Measurements from ENCODE around the gene GPC3. TPM values are rescaled to one million over a fixed set of nuclear protein-coding genes. Genes with fewer than 3 reads are reported as not detected.

GPC3 gene
- polyA plus RNA-seq, 3 donors: not detected

- Mint-ChIP-seq H3K4me1 (no peaks in the 10 kb centered on the region), H3K27me3 (ENCODE audit: low read depth in 3 of 3) (peaks cover 0 to 1% (median 0%) of the 10 kb centered on the region in 3 donors), H3K27ac (no peak overlapping the region), H3K4me3 (no peak overlapping the region), H3K9me3 (peaks cover 0 to 3% (median 0%) of the 10 kb centered on the region in 7 donors), H3K36me3 (no peaks in the 10 kb centered on the region)
- Histone ChIP-seq H3K4me1 (ENCODE audit: control insufficient read depth in 1 of 2, insufficient read depth in 2 of 2, low read length in 2 of 2) (no peaks in the 10 kb centered on the region), H4K20me1 (ENCODE audit: insufficient read depth, low read length) (no peaks in the 10 kb centered on the region), H3K4me3 (replicated peaks in 1 of 3; ENCODE audit: low read depth in 2 of 3, low read length in 3 of 3) (no peak overlapping the region), H3K4me2 (replicated peaks; ENCODE audit: extremely low read depth, low read length, poor library complexity, severe bottlenecking) (no peak overlapping the region), H3K9me3 (replicated peaks in 1 of 2; ENCODE audit: control insufficient read depth in 1 of 2, insufficient read depth in 1 of 2, low read length in 2 of 2) (no peaks in the 10 kb centered on the region), H3K27ac (ENCODE audit: low read depth in 1 of 2, low read length in 2 of 2) (no peak overlapping the region), H3K27me3 (ENCODE audit: control insufficient read depth in 2 of 2, insufficient read depth in 2 of 2, low read length in 2 of 2) (peaks cover 0 to 4% of the 10 kb centered on the region in 2 donors), H2AFZ (ENCODE audit: insufficient read depth, low read depth, low read length, poor library complexity, severe bottlenecking) (no peak overlapping the region), H3K79me2 (ENCODE audit: insufficient read depth, low read length) (no peaks in the 10 kb centered on the region), H3K9ac (ENCODE audit: insufficient read depth, low read length, poor library complexity, severe bottlenecking) (no peak overlapping the region), H3K36me3 (replicated peaks in 1 of 2; ENCODE audit: control insufficient read depth in 1 of 2, insufficient read depth in 2 of 2, low read length in 2 of 2) (no peaks in the 10 kb centered on the region)
- intact Hi-C loops (cut with micrococcal nuclease): no loop called here
- TF ChIP-seq, protein P1, sequence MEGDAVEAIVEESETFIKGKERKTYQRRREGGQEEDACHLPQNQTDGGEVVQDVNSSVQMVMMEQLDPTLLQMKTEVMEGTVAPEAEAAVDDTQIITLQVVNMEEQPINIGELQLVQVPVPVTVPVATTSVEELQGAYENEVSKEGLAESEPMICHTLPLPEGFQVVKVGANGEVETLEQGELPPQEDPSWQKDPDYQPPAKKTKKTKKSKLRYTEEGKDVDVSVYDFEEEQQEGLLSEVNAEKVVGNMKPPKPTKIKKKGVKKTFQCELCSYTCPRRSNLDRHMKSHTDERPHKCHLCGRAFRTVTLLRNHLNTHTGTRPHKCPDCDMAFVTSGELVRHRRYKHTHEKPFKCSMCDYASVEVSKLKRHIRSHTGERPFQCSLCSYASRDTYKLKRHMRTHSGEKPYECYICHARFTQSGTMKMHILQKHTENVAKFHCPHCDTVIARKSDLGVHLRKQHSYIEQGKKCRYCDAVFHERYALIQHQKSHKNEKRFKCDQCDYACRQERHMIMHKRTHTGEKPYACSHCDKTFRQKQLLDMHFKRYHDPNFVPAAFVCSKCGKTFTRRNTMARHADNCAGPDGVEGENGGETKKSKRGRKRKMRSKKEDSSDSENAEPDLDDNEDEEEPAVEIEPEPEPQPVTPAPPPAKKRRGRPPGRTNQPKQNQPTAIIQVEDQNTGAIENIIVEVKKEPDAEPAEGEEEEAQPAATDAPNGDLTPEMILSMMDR (IDR thresholded peaks at IDR 0.05): no peak
- DNase-seq: no peak
- WGBS (ENCODE audit: insufficient coverage): no CpG with 5 or more reads among the region's 3 CpGs
Measured at GRCh38 chrX:133908223-133908955, 77.0 kb downstream of the GPC3 start.

- Histone ChIP-seq H3K36me3 (replicated peaks in 1 of 2; ENCODE audit: control insufficient read depth in 1 of 2, insufficient read depth in 2 of 2, low read length in 2 of 2) (no peaks in the 10 kb centered on the region), H3K27ac (ENCODE audit: low read depth in 1 of 2, low read length in 2 of 2) (no peak overlapping the region), H3K4me3 (replicated peaks in 1 of 3; ENCODE audit: low read depth in 2 of 3, low read length in 3 of 3) (no peak overlapping the region), H3K9ac (ENCODE audit: insufficient read depth, low read length, poor library complexity, severe bottlenecking) (no peak overlapping the region), H3K4me2 (replicated peaks; ENCODE audit: extremely low read depth, low read length, poor library complexity, severe bottlenecking) (no peak overlapping the region), H4K20me1 (ENCODE audit: insufficient read depth, low read length) (no peaks in the 10 kb centered on the region), H3K27me3 (ENCODE audit: control insufficient read depth in 2 of 2, insufficient read depth in 2 of 2, low read length in 2 of 2) (peaks cover 0 to 4% of the 10 kb centered on the region in 2 donors), H3K4me1 (ENCODE audit: control insufficient read depth in 1 of 2, insufficient read depth in 2 of 2, low read length in 2 of 2) (no peaks in the 10 kb centered on the region), H2AFZ (ENCODE audit: insufficient read depth, low read depth, low read length, poor library complexity, severe bottlenecking) (no peak overlapping the region), H3K9me3 (replicated peaks in 1 of 2; ENCODE audit: control insufficient read depth in 1 of 2, insufficient read depth in 1 of 2, low read length in 2 of 2) (no peaks in the 10 kb centered on the region), H3K79me2 (ENCODE audit: insufficient read depth, low read length) (no peaks in the 10 kb centered on the region)
- no peak overlapping the region for H3K4me3 Mint-ChIP-seq
- H3K36me3 Mint-ChIP-seq: no peaks in the 10 kb centered on the region
- intact Hi-C loops (cut with micrococcal nuclease): no loop called here
- peaks cover 0 to 3% (median 1%) of the 10 kb centered on the region in 3 donors for H3K27me3 Mint-ChIP-seq (ENCODE audit: low read depth in 3 of 3)
- no peak overlapping the region for H3K27ac Mint-ChIP-seq
- TF ChIP-seq, protein P1 (IDR thresholded peaks at IDR 0.05): no peak
- no CpG with 5 or more reads among the region's 2 CpGs for WGBS (ENCODE audit: insufficient coverage)
- DNase-seq: no peak
- H3K9me3 Mint-ChIP-seq: peaks cover 0 to 1% (median 0%) of the 10 kb centered on the region in 7 donors
- no peaks in the 10 kb centered on the region for H3K4me1 Mint-ChIP-seq
Measured at GRCh38 chrX:133907606-133908005, 77.8 kb downstream of the GPC3 start.
